ENCODE measurements around the gene PLCL2. TPM values are rescaled to one million over a fixed set of nuclear protein-coding genes. Genes with fewer than 3 reads are reported as not detected.
A peak's percentile ranks its signal among the peaks of the same experiment; 100 is the strongest.

PLCL2 gene
- total and polyA plus RNA-seq, 2 experiments from 2014 or later, result 1.6 to 9.7 TPM

- peaks cover 31% of the 10 kb centered on the region for H3K4me1 ChIP-seq (ENCODE audit: insufficient read depth)
- H3F3A ChIP-seq (replicated peaks; ENCODE audit: low read depth), result no peaks in the 10 kb centered on the region
- DNase-seq (ENCODE audit: low spot score) (no peak), ATAC-seq (no peak; the same call in 2 of the 3 replicates)
- Mint-ChIP-seq H3K27me3 (ENCODE audit: insufficient read depth, low read depth, poor library complexity) (no peaks in the 10 kb centered on the region), H3K27ac (no peak overlapping the region), H3K4me1 (peaks cover 41% of the 10 kb centered on the region), H3K9me3 (no peaks in the 10 kb centered on the region), H3K36me3 (ENCODE audit: low read depth) (no peaks in the 10 kb centered on the region), H3K4me3 (no peak overlapping the region)
- H3K36me3 ChIP-seq (ENCODE audit: insufficient read depth), result no peaks in the 10 kb centered on the region
- 0 out of 2 replicates have a peak overlapping the region, but pooled peaks have one; percentile 3 for H3K4me2 ChIP-seq
- no peaks in the 10 kb centered on the region for H3K27me3 ChIP-seq (ENCODE audit: insufficient read depth)
- no peak overlapping the region for H3K27ac ChIP-seq (ENCODE audit: low read depth)
- H3K4me3 ChIP-seq, result no peak overlapping the region
- 0 out of 2 replicates have a peak, but pooled peaks cover 4% of the 10 kb centered on the region for H3K79me2 ChIP-seq (replicated peaks; ENCODE audit: insufficient read depth)
- no peak overlapping the region for H2AFZ ChIP-seq
- no peaks in the 10 kb centered on the region for H3K9me2 ChIP-seq (ENCODE audit: insufficient read depth)
- TF ChIP-seq EZH2phosphoT487 (IDR thresholded peaks at IDR 0.05; ENCODE audit: unreplicated experiment), result no peak
- no peaks in the 10 kb centered on the region for H4K20me1 ChIP-seq (replicated peaks; ENCODE audit: insufficient read depth)
Measured at GRCh38 chr3:16905704-16906103, 20.9 kb downstream of the PLCL2 start.

DNA sequence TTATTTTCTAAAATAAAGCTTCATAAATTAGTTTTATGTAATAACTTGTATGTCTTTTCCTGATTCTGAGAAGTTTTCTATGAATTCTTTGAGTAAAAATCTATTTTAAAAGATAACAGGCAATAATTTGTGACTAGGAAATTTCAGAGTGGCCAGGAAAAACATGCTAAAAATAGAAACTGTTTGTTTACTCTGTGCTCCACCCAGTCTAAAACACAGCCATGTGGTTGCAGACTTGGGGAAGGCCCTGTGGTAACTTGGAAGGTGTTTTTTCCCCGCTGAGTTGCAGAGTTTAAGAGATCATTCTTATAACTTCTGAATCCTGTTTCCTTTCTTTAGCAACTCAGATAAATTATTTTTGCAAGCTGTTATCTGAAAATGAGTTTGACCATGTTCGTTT is 21.9 kb downstream of the PLCL2 start:
- no peaks in the 10 kb centered on the region for H3K36me3 Mint-ChIP-seq (ENCODE audit: low read depth)
- DNase-seq (ENCODE audit: low spot score) (no peak), ATAC-seq (no peak)
- Histone ChIP-seq H3K4me2 (0 out of 2 replicates have a peak overlapping the region, but pooled peaks have one; percentile 17), H4K20me1 (replicated peaks; ENCODE audit: insufficient read depth) (no peaks in the 10 kb centered on the region), H3K9me2 (ENCODE audit: insufficient read depth) (no peaks in the 10 kb centered on the region), H3K27ac (ENCODE audit: low read depth) (no peak overlapping the region), H3F3A (replicated peaks; ENCODE audit: low read depth) (no peaks in the 10 kb centered on the region), H3K27me3 (ENCODE audit: insufficient read depth) (no peaks in the 10 kb centered on the region), H2AFZ (no peak overlapping the region), H3K36me3 (ENCODE audit: insufficient read depth) (no peaks in the 10 kb centered on the region), H3K79me2 (replicated peaks; ENCODE audit: insufficient read depth) (0 out of 2 replicates have a peak, but pooled peaks cover 4% of the 10 kb centered on the region), H3K4me1 (ENCODE audit: insufficient read depth) (peaks cover 31% of the 10 kb centered on the region), H3K4me3 (no peak overlapping the region)
- H3K4me1 Mint-ChIP-seq, result peaks cover 38% of the 10 kb centered on the region
- H3K9me3 Mint-ChIP-seq, result no peaks in the 10 kb centered on the region
- H3K27ac Mint-ChIP-seq, result no peak overlapping the region
- no peak overlapping the region for H3K4me3 Mint-ChIP-seq
- H3K27me3 Mint-ChIP-seq (ENCODE audit: insufficient read depth, low read depth, poor library complexity), result no peaks in the 10 kb centered on the region
- TF ChIP-seq POLR2AphosphoS5 (IDR thresholded peaks at IDR 0.05; ENCODE audit: low read depth) (no peak), ZNF331 (CRISPR knock-in tag; IDR thresholded peaks at IDR 0.05; ENCODE audit: low read depth) (no peak), EZH2 (IDR thresholded peaks at IDR 0.05; ENCODE audit: low read depth, unreplicated experiment) (no peak), JUNB (IDR thresholded peaks at IDR 0.05; ENCODE audit: unreplicated experiment) (no peak), CREB1 (CRISPR knock-in tag; IDR thresholded peaks at IDR 0.05; ENCODE audit: low read depth) (no peak), EZH2phosphoT487 (IDR thresholded peaks at IDR 0.05; ENCODE audit: unreplicated experiment) (no peak), STAT1 (IDR thresholded peaks at IDR 0.05; ENCODE audit: unreplicated experiment) (no peak), NANOG (IDR thresholded peaks at IDR 0.05; ENCODE audit: borderline replicate concordance) (no peak)
- TF ChIP-seq, protein P1, sequence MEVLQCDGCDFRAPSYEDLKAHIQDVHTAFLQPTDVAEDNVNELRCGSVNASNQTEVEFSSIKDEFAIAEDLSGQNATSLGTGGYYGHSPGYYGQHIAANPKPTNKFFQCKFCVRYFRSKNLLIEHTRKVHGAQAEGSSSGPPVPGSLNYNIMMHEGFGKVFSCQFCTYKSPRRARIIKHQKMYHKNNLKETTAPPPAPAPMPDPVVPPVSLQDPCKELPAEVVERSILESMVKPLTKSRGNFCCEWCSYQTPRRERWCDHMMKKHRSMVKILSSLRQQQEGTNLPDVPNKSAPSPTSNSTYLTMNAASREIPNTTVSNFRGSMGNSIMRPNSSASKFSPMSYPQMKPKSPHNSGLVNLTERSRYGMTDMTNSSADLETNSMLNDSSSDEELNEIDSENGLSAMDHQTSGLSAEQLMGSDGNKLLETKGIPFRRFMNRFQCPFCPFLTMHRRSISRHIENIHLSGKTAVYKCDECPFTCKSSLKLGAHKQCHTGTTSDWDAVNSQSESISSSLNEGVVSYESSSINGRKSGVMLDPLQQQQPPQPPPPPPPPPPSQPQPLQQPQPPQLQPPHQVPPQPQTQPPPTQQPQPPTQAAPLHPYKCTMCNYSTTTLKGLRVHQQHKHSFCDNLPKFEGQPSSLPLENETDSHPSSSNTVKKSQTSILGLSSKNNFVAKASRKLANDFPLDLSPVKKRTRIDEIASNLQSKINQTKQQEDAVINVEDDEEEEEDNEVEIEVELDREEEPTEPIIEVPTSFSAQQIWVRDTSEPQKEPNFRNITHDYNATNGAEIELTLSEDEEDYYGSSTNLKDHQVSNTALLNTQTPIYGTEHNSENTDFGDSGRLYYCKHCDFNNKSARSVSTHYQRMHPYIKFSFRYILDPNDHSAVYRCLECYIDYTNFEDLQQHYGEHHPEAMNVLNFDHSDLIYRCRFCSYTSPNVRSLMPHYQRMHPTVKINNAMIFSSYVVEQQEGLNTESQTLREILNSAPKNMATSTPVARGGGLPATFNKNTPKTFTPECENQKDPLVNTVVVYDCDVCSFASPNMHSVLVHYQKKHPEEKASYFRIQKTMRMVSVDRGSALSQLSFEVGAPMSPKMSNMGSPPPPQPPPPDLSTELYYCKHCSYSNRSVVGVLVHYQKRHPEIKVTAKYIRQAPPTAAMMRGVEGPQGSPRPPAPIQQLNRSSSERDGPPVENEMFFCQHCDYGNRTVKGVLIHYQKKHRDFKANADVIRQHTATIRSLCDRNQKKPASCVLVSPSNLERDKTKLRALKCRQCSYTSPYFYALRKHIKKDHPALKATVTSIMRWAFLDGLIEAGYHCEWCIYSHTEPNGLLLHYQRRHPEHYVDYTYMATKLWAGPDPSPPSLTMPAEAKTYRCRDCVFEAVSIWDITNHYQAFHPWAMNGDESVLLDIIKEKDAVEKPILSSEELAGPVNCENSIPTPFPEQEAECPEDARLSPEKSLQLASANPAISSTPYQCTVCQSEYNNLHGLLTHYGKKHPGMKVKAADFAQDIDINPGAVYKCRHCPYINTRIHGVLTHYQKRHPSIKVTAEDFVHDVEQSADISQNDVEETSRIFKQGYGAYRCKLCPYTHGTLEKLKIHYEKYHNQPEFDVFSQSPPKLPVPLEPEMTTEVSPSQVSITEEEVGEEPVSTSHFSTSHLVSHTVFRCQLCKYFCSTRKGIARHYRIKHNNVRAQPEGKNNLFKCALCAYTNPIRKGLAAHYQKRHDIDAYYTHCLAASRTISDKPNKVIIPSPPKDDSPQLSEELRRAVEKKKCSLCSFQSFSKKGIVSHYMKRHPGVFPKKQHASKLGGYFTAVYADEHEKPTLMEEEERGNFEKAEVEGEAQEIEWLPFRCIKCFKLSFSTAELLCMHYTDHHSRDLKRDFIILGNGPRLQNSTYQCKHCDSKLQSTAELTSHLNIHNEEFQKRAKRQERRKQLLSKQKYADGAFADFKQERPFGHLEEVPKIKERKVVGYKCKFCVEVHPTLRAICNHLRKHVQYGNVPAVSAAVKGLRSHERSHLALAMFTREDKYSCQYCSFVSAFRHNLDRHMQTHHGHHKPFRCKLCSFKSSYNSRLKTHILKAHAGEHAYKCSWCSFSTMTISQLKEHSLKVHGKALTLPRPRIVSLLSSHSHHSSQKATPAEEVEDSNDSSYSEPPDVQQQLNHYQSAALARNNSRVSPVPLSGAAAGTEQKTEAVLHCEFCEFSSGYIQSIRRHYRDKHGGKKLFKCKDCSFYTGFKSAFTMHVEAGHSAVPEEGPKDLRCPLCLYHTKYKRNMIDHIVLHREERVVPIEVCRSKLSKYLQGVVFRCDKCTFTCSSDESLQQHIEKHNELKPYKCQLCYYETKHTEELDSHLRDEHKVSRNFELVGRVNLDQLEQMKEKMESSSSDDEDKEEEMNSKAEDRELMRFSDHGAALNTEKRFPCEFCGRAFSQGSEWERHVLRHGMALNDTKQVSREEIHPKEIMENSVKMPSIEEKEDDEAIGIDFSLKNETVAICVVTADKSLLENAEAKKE (CRISPR knock-in tag; IDR thresholded peaks at IDR 0.05), result no peak
- TF ChIP-seq, protein P2, sequence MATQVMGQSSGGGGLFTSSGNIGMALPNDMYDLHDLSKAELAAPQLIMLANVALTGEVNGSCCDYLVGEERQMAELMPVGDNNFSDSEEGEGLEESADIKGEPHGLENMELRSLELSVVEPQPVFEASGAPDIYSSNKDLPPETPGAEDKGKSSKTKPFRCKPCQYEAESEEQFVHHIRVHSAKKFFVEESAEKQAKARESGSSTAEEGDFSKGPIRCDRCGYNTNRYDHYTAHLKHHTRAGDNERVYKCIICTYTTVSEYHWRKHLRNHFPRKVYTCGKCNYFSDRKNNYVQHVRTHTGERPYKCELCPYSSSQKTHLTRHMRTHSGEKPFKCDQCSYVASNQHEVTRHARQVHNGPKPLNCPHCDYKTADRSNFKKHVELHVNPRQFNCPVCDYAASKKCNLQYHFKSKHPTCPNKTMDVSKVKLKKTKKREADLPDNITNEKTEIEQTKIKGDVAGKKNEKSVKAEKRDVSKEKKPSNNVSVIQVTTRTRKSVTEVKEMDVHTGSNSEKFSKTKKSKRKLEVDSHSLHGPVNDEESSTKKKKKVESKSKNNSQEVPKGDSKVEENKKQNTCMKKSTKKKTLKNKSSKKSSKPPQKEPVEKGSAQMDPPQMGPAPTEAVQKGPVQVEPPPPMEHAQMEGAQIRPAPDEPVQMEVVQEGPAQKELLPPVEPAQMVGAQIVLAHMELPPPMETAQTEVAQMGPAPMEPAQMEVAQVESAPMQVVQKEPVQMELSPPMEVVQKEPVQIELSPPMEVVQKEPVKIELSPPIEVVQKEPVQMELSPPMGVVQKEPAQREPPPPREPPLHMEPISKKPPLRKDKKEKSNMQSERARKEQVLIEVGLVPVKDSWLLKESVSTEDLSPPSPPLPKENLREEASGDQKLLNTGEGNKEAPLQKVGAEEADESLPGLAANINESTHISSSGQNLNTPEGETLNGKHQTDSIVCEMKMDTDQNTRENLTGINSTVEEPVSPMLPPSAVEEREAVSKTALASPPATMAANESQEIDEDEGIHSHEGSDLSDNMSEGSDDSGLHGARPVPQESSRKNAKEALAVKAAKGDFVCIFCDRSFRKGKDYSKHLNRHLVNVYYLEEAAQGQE (IDR thresholded peaks at IDR 0.05; ENCODE audit: unreplicated experiment), result no peak
- TF ChIP-seq, protein P3, sequence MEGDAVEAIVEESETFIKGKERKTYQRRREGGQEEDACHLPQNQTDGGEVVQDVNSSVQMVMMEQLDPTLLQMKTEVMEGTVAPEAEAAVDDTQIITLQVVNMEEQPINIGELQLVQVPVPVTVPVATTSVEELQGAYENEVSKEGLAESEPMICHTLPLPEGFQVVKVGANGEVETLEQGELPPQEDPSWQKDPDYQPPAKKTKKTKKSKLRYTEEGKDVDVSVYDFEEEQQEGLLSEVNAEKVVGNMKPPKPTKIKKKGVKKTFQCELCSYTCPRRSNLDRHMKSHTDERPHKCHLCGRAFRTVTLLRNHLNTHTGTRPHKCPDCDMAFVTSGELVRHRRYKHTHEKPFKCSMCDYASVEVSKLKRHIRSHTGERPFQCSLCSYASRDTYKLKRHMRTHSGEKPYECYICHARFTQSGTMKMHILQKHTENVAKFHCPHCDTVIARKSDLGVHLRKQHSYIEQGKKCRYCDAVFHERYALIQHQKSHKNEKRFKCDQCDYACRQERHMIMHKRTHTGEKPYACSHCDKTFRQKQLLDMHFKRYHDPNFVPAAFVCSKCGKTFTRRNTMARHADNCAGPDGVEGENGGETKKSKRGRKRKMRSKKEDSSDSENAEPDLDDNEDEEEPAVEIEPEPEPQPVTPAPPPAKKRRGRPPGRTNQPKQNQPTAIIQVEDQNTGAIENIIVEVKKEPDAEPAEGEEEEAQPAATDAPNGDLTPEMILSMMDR (conservative IDR thresholded peaks at IDR 0.05; ENCODE audit: low read depth in 2 of 2), result no peak

All from GM23338 (cell line).